Omental fat pad (tissue), 4 donors: ENCODE results near the gene RIMS4. TPM values are rescaled to one million over a fixed set of nuclear protein-coding genes. Genes with fewer than 3 reads are reported as not detected.

Experiments used
- ATAC-seq: fragments of 150-250 bp; one replicate; pipeline ENCODE4 v1.9.1; 2016; ENCODE audit warnings: mild to moderate bottlenecking, moderate library complexity; ENCODE audit not compliant: low FRiP score
- DNase-seq: peaks from one replicate; pipeline ENCODE4 v3.0.0-alpha.2; 2019; ENCODE audit warnings: low spot score
- total RNA-seq, 4 donors: library from RNA; depleted of rRNA; stranded (reverse); fragments of >200 nt; gene quantifications; one replicate each; pipeline ENCODE4 v1.1.0, GENCODE V29; 2016
- TF ChIP-seq, protein P1 (sequence below), 3 donors: fragments of 450-650 bp; IDR thresholded peaks; one replicate each; pipeline ENCODE4 v1.5.1; 2016 to 2017; ENCODE audit warnings: antibody characterized with exemption in 3 of 3, mild to moderate bottlenecking in 3 of 3, moderate library complexity in 2 of 3

The RIMS4 gene
- total RNA-seq, 4 donors from 2014 or later, result 0.60 to 0.88 (median 0.72) TPM

- ATAC-seq, result no peak
- no peak for DNase-seq
- TF ChIP-seq, protein P1, sequence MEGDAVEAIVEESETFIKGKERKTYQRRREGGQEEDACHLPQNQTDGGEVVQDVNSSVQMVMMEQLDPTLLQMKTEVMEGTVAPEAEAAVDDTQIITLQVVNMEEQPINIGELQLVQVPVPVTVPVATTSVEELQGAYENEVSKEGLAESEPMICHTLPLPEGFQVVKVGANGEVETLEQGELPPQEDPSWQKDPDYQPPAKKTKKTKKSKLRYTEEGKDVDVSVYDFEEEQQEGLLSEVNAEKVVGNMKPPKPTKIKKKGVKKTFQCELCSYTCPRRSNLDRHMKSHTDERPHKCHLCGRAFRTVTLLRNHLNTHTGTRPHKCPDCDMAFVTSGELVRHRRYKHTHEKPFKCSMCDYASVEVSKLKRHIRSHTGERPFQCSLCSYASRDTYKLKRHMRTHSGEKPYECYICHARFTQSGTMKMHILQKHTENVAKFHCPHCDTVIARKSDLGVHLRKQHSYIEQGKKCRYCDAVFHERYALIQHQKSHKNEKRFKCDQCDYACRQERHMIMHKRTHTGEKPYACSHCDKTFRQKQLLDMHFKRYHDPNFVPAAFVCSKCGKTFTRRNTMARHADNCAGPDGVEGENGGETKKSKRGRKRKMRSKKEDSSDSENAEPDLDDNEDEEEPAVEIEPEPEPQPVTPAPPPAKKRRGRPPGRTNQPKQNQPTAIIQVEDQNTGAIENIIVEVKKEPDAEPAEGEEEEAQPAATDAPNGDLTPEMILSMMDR (IDR thresholded peaks at IDR 0.05), result no peak
These were observed 10.7 kb downstream of the RIMS4 start for GRCh38 chr20:44799691-44800090.

DNA sequence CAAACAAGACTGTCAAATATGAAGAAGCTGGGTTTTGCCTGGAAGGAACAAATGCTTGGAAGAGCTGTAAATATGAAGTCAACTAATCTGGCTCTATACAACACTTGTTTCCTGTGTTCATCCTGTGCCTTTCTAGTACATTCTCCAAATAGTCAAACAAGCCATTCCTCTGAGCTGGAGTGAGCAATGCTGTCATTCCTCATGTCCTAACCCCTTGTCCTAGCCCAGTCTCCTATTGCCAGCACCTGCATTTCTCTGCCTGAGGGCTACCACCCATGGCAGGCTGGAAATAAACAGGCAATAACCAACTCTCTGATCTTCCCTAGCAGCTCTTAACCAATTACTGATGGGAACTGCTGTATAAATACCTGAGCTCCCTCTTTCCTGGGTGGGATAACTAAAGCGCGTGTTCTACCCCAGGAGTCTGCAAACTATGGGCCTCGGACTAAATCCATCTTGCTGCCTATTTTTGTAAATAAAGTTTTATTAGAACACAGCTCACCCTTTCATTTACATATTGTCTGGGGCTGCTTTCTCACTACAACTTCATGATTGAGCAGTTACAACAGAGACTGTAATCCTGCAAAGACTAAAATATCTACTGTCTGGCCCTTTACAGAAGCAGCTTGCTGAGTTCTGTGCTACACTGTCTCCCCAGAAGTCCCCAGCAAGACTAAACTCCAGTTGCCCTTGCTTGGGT, 13.4 kb downstream of the RIMS4 start:
- TF ChIP-seq, protein P1 (IDR thresholded peaks at IDR 0.05), result no peak
- ATAC-seq, result no peak
- no peak for DNase-seq

- TF ChIP-seq, protein P1 (IDR thresholded peaks at IDR 0.05), result no peak
- ATAC-seq (no peak), DNase-seq (no peak)
These were observed 14.0 kb downstream of the RIMS4 start for GRCh38 chr20:44796311-44796710.

- ATAC-seq (no peak), DNase-seq (no peak)
- TF ChIP-seq, protein P1 (IDR thresholded peaks at IDR 0.05), result no peak
These were observed 14.5 kb downstream of the RIMS4 start for GRCh38 chr20:44795836-44796235.

DNA sequence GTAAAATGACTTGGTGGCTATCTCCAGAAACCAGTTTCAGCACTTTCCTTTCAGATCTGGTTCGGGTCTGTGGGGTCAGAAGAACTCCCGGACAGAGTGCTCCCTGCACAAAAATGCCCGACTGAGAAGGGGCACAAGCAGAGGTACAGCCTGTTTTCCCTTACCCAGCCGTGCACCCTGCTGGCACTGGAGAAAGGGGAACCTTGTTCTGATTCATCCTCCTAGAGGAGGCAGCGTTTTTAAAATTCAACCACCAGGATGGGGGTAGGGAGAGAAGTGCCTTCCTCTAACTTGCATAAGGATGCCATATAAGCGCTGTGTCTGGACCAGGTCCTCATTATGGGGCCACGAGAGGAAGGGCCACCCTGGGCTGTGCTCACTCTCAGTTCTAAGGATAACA, 17.6 kb downstream of the RIMS4 start:
- TF ChIP-seq, protein P1 (IDR thresholded peaks at IDR 0.05), result no peak
- DNase-seq, result no peak
- no peak for ATAC-seq

DNA sequence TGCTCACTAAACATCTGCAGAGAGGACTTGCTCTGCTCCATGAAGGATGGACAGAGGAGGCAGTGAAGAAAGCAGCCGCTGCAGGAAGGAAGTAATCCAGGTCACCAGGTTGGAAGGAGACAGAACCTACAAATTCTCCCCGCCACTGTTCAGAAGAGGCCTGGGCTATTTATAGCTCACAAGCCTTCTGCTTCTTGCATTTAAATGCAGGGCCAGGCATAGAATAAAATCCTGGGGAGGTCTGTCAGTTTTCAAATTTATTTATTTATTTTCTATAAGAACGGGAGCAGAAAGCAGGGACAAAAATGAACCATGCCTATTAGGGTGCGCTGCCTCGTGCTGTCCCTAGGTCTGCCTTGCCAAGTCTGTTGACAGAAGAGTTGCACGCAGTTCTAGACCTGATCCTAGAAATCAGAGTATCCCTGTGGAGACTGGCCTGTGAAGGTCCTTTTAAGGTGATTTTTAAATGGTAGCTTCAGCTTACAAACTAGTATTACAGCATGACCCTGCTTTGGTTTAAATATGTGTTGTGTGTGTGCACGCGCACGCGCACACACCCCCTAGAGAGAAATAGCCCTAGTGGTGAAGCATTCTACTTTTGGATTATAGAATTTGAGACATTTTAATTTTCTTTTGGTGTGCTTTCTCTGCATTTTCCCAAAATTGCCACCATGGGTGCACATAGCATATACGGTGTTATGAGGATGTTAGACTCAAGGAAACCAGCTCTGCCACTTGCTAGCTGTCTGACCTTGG, 19.5 kb downstream of the RIMS4 start:
- ATAC-seq, result no peak
- DNase-seq, result no peak
- TF ChIP-seq, protein P1 (IDR thresholded peaks at IDR 0.05), result no peak
